HG02678 (cell line): Measurements from ENCODE around the gene KCNH8.
A peak's percentile ranks its signal among the peaks of the same experiment; 100 is the strongest.

ENCODE experiments used
- ATAC-seq: cut with Tn5 transposase; IDR thresholded peaks from one replicate; pipeline ENCODE4 v1.9.1; 2021; ENCODE audit warnings: mild to moderate bottlenecking, moderate library complexity; ENCODE audit not compliant: unreplicated experiment

Gene KCNH8

DNA sequence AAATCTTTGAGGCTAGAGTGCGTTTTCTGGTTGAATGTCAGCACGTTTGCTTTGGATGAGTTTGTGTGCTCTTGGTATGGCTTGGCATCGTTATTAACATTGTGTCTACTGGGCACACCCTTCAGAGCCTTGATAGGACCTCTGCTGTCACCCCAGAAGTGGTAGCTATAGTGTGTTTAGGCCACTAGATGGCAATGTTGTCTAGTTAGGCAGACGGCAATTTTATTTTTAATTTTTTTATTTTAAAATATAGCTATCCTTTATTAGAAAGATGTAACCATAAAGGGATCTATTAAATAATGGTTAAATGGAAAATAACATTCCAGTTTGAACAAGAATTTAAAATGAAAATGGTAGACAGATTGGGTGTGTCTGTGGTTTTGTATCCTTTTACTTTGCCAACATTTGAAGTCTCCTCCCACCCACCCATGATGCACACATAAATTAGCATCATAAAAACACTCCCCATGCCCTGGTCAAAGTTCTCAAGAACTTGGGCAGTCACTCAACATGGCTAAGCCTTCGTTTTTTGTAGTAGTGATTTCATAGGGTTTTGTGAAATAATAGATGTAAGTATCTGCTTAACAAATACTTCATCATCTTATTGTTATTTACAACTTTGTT lies 200.7 kb downstream of the KCNH8 start:
- ATAC-seq: peak; percentile 82

DNA sequence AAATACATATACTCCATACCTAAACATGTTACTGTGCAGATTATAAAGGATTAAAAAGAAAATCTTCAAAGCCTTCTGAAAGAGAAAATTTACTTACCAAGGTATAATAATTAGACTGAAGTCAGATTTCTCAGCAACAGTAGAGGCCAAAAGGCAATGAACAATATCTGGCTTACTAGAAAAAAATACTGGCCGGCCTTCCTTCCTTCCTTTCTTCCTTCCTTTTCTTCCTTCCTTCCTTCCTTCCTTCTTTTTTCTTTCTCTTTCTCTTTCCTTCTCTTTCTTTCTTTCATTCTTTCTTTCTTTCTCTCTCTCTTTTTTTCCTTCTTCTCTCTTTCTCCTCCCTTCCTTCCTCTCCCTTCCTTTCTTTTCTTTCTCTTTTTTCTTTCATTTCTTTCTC lies 209.6 kb downstream of the KCNH8 start:
- no peak for ATAC-seq

DNA sequence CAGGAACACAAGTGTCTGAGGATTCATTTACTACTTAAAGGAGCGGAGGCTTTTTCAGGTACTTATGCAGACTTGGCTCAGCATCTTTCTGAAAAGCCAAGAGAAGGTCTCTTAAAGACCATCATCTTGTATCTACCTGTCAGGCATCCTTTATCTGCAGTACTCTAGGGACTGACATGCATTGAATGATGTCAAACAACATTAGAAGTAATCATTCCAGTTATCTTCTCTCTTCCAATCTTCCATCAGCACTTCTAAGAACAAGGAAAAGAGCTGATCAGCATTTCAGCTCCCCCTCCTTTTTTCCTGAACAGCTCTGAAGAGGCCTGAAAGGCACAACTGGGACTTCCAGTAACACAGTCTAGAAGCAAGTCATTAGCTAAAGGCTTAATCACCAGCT lies 214.8 kb downstream of the KCNH8 start:
- peak; percentile 7 for ATAC-seq

DNA sequence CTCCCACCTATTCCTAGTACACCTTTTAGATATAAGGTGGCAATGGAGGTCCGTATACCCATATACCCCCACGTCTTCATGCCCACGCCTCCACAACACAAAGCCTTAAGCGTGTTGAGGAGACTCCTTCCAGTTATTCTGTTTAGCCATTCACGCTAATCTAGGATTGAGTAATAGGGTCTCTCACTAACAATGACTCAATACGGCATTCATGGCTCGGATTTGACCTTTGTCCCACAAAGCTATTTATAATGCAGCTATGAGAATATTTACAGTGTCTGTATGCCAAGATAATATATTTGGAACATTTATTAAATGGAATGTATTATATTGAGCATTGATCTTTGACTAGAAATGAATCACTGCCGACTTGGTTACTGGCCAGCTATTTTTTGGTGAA lies 215.8 kb downstream of the KCNH8 start:
- no peak for ATAC-seq

DNA sequence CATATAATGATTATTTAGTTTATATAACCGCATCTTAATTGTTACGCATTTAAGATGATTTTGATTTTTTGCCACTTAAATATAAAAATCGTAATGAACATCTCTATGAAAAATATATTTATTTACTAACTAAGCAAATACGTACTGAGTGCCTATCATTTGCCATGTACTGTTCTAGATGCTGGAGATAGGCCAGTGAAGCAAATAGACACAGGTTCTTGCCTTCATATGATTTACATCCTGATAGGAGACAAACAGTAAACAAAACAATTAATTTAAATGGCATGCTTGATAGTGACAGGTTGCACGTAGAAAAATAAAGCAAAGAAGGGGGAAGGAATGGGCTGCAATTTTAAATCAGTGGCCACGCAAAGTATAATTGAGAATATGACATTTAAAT lies 217.2 kb downstream of the KCNH8 start:
- no peak for ATAC-seq

DNA sequence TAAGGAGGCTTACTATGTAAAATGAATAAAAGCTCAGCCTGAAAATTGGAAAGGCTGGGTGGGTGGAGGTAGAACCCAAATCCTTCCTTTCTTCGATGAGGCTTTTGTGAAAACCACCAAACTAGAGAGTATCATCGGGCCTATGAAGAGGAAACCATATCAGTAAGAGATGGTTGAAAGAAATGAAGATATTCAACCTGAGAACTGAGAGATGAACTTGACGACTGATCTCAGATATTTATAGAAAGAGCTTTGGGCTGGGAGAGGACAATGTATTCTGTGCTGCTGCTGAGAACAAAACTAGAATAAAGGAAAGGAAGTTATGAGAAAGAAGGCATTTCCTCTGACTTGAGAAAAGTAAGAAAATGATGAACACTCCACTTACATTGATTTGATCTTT lies 236.6 kb downstream of the KCNH8 start:
- no peak for ATAC-seq

DNA sequence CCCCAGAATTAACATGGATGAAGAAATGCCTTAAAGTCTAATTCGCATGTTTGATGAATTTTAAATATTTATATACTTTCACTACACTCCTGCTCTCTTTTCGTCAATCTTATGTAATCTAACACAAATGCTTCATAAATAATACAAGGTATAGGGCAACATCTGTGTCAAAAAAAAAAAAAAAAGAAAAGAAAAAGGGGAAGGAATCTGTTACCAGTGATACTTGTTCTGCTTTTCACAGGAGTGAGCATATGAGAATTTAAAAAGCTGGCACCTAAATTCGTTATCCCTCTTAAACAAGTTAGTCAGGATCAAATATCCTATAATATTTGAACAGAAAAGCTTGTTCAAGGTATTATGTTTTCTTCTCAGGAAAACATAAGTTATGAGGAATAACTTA lies 243.8 kb downstream of the KCNH8 start:
- no peak for ATAC-seq

DNA sequence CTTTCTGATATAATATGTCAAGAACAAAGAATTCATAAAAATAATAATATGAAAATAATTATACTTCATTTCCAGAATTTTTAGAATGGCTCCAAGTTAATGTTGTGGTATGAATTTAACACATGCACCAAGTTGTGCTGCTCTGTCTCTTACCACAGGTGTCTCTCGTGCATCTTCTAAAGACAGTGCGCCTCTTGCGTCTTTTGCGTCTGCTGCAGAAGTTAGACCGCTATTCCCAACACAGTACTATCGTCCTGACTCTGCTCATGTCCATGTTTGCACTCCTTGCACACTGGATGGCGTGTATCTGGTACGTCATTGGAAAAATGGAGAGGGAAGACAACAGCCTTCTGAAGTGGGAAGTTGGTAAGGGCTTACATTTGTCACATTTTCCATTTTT lies 246.6 kb downstream of the KCNH8 start:
- no peak for ATAC-seq

DNA sequence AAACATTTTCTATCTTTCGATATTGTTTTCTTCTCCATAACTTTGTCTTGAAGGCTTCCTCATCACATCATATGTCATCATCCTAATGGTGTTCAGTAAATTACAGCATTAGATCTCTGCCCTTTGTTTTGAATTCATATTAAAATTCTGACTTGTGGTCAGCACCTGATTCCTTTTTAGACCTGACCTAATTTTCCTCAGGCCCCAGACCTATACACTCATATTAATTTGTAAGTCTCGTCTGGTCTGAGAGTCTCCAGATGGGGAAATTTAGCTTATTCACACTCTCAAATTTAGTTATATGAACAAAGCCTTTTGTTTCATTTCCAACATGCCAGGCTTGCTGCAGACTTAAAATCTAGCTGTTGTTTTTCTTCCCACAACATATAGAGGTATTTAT lies 248.4 kb downstream of the KCNH8 start:
- ATAC-seq: no peak

DNA sequence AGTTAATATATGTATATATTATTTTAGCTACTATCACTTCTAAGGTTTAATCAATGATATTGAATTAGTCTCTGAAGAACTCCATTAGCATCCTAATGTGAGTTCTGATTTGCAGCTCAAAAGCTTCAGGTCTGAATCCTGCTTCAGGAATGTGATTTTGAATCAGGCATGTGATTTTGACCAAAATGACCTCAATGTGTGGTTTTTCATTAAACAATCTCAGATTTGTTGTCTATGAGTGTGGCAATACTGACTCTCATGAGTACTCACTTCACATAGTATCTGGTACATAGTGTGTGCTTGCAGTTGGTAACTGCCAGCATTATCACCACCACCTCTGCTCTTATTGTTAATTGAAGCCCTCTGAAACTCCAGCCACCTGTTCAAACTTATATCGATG lies 251.0 kb downstream of the KCNH8 start:
- ATAC-seq: no peak

DNA sequence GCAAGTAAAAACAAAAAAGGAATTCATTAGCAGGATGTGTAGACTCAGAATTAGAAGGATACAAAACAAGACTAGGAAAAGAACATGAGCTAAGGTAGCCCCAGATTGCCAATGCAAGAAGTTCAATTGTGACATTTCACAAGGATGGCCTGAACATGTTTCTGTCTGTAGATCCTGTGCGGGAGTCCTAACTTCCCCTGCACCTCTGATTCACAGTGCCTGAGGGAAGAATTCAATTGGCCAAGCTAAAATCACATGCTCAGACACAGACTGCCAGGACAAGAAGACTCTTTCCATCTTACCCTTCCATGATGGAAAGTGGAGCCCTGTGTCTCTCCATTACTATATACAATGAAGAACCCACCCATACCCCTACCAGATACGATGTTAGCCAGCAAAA lies 251.5 kb downstream of the KCNH8 start:
- no peak for ATAC-seq

DNA sequence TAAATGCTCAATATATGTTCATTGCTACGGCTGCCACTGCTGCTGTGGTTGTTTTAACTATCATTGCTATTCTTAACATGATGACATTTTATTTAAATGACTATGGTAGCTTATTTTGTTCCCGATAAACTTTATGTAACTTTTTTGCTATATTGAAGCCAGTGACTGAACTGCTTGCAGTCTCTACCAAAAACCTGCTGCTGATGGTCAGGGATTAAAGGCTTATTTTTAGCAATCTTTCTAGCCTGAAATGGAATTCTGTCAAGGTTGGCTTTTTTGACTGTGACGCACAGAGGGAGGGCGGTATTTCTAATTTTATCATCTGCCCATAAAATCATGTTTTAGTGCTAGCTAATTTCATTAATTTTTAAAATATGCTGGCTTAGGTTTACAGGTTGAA lies 271.8 kb downstream of the KCNH8 start:
- ATAC-seq: no peak

DNA sequence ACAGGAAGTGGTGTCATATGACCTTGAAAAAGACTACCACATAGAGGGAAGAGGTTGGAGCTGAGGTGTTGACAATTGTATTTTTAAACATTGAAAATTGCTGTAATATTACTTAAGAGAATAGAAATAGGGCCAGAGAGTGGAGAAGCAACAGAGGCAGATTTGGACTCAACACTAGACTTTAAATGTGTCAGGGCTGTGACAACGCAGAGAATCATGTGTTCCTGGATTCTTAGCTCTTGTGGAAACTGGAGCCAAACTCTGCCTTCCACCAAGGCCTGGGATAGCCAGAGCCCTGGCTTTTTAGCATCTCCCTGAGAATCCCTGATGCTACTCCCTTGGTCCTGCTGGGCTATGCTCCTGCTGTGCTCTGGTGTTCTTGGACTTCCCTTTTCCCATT lies 277.5 kb downstream of the KCNH8 start:
- no peak for ATAC-seq

DNA sequence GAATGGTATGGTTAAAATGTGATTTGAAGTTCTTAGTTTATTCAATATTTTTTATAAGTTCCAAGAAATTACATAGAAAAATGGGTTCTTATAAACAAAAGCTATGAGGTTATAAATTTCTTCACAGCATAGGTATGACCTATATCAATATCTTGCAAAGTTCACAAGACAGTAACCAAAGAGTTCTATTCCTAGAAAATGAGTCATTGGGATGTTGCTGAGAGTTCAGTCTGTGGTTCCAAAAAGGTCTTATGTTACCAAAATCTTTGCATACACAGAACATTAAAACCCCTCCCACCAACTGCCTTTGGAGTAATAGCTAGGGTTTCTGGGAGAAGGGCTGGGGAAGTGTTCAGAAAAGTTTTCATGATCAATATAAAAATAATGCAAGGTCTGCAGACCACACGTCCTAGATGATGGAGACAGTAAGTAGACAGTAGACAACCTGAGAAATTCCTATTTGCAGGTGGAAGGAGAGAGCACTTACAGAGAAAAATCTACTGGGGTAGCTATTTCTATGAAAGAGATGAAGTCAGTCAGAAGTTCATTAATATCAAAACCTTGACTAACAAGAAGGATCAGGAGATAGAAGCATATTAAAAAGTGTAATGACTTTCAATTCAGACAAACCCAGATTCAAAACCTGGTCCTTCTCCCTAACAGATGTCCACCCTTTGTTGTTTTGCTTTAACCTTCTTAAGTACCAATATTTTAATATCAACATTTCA lies 279.3 kb downstream of the KCNH8 start:
- ATAC-seq: no peak

DNA sequence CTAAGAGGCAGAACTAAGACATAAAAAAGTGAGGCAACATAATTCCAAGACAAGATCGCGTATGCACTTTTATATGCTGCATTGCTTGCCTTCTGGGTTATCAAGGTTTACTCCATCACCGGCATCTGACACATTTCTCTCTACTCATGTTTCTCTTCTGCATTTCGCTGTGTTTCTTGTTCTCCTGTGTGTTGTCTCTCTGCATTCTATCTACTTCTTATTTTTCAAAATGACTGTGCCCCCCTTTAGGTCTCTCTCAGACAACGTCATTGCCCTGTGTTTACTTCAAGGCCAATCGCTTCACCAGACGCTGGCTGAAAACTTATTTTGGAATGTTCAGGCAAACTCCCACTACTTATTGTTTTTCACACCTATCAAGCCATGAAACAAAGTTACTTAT lies 280.4 kb downstream of the KCNH8 start:
- ATAC-seq: no peak

DNA sequence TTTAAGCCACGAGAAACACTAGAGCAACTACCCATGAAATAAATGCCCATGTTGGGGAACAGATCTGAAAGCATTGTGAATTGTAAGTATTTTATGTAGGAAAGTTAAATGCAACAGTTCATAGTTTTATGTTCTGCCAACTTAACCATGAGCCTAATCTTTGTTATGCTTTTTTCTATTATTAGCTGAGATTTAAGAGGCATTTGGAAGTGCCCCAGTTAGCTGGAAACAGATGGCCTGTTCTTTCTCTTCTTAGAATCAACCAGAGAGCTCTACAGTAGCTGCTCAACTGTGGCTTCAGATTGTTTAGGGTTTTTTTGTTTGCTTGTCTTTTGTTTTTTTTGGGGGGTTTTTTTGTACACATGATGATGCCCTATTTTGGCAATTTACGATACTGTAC lies 284.4 kb downstream of the KCNH8 start:
- no peak for ATAC-seq

DNA sequence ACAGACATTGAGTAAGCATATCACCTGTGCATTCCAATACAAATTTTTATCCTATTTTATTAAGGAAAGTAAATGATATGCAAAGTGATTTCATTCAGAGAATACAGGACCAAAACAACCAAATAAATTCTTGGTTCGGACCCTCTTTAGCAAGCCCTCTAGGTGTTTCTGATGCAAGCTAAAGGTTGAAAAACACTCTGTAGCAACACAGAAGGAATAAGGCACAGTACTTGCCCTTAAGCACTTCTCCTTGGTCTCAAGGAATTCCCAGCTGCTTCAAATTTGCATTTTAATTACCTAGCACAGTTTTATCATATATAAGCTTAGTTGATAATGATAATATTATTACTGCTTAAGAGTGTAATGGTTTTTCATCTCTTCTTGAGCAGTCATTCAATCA lies 288.4 kb downstream of the KCNH8 start:
- no peak for ATAC-seq

DNA sequence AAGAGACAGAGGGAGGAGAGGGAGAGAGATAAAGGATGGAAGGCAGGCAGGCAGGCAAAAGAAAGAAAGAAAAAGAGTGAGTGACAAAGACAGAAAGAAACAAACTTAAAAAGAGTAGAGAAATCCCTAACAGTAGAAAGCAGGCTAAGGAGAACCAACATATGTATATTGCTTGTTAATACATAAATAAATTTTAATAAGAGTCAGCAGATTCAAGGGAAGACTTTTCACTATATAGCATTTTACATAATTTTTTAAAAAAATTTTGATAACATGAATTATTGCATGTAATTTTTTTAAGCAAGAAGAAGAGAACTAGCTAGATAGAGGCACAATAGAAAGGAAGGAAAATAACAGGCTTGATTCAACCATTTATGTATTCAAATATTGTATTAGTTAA lies 291.6 kb downstream of the KCNH8 start:
- ATAC-seq: no peak

DNA sequence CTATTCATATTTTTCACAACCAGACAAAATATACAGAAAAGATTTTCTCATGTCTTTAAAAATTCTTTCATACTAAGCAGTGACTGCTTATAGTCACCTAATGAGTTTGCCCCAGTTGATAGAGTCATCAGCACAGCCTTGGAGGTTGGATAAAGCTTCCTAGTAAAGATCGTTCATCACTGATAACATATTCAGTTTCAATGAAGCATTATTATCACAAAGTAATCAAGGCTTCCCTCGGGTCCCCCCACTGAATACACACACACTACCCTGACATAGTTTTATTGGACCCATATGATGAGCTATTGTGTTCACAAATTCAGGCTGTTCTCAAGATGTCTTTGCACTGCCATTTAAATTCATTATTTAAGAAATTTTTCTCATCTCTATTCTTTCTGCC lies 297.8 kb downstream of the KCNH8 start:
- no peak for ATAC-seq

DNA sequence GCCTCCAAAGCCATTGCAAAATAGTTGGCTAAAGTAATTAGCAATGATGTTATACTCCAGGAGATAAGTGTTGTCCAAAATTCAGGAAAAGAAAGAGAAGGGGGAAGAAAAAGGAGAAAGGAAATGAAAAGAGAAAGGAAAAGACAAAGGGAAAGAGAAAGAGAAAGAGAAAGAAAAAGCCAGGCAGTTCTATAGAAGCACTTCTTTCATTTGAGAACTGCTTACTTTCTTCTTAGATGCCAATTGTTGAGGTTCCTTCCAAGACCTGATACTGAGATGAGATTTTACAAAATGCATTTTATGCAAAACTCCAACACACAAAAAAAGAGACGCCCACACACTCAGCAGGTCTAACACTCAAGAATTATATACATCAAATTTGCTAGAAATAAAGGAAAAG lies 298.4 kb downstream of the KCNH8 start:
- ATAC-seq: peak; percentile 54

DNA sequence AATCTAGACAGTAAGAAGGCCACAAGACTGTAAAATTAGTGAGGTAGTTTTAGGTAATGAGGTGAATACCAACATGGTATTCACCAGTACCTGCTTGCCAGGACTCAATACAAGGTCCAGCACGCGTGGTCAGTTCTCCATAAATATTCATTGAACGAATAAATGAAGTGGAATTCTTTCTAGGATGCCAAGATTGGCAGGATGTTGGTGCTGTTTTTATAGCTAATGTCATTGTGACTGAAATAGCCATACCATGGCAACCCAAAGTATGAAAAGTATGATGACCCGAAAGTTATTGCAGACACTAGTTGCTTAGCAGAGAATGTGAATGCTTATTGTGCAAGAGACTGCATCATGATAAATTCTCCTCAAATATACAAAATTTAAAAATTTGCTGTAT lies 307.2 kb downstream of the KCNH8 start:
- ATAC-seq: no peak

DNA sequence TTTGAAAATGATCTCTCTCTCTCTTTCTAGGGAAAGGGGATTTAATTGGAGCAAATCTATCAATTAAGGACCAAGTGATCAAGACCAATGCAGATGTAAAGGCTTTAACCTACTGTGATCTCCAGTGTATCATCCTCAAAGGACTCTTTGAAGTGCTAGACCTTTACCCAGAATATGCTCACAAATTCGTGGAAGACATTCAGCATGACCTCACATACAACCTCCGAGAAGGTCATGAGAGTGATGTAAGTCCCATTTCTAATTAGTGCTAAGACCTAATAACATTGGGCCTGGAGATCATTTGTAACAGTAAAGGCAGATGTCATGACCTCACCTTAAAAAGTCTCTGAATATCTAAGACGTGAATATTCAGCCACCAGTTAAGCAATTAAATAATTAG lies 308.4 kb downstream of the KCNH8 start:
- ATAC-seq: no peak

DNA sequence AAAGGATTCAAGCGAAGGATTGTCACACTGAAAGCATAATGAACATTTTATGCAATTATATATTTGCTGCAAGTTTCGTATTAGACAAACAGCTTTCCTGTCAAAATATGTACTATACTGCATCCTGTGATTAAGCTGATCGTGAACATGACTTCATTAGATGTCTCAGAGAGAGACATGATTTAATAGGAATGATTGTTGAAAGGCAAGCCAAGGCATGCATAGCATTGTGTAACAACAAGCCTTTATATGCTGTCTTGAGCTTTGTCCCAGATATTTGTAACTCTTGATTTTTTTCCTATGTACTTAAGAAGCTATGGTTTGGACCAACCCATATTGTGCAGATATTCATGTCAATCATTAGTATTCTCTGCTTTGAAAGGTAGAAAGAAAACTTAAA lies 309.1 kb downstream of the KCNH8 start:
- ATAC-seq: no peak
